ENCODE results near the gene STX4. TPM values are rescaled to one million over a fixed set of nuclear protein-coding genes. Genes with fewer than 3 reads are reported as not detected.

The STX4 gene
- total and polyA plus RNA-seq, 9 of the 15 experiments (the other 6 are each of a cell fraction or from before 2014, with no cell fraction given), result 3.2 to 48.0 (median 21.5) TPM

GRCh38 chr16:31072540-31073141, 39.3 kb downstream of the STX4 start:
- H3K4me2 ChIP-seq (ENCODE audit: insufficient read depth, low read length), result peak overlapping the region; percentile 97
- WGBS (ENCODE audit: insufficient coverage, low coverage, missing lambda C conversion rate), result under 1% methylated on average over 27 of the region's 27 CpGs
- ATAC-seq (peak; percentile 47), DNase-seq (ENCODE audit: extremely low read depth in 1 of 4, low spot score in 3 of 4) (peak; percentile 48 to 74 (median 56)), FAIRE-seq (peak; percentile 74)
- H3K9me3 ChIP-seq (replicated peaks; ENCODE audit: control insufficient read depth, insufficient read depth, low read depth, low read length), result no peaks in the 10 kb centered on the region
- TSS peak; percentile 66 for BruUV-seq (replicated peaks)
- ChIA-PET CTCF (ENCODE audit: low intra/inter-chr PET ratio) (no interaction called here), POLR2A (interaction anchor here (0.5 to 3.0 kb wide), 15 partner anchors 9 to 215 kb away, joined by 3 to 21 read pairs (median 3); partner anchors contain the start of genes FUS, HSD3B7 and STX4)
- intact Hi-C loops (cut with micrococcal nuclease) (loop anchor here (1.0 to 5.0 kb wide), 2 partner anchors 39 to 80 kb away; partner anchors contain the start of gene STX4), in situ Hi-C loops (cut with MboI) (no loop called here)
- H2AFZ ChIP-seq (ENCODE audit: low read depth, low read length), result peak overlapping the region; percentile 95
- peaks cover 20% of the 10 kb centered on the region for H3K36me3 ChIP-seq (ENCODE audit: control insufficient read depth, insufficient read depth, low read length)
- peaks cover 11 to 22% of the 10 kb centered on the region in 2 experiments; a peak in 4 of 5 replicates for H3K4me1 ChIP-seq (replicated peaks in 1 of 2; ENCODE audit: control insufficient read depth in 2 of 2, insufficient read depth in 2 of 2, low read length in 2 of 2)
- H3K9me1 ChIP-seq (ENCODE audit: control insufficient read depth, insufficient read depth, low read length), result no peaks in the 10 kb centered on the region
- H4K20me1 ChIP-seq (replicated peaks; ENCODE audit: control insufficient read depth, insufficient read depth, low read length), result no peaks in the 10 kb centered on the region; the same call in 1 of the 2 replicates
- peaks cover 68% of the 10 kb centered on the region for H3K79me2 ChIP-seq (ENCODE audit: control insufficient read depth, insufficient read depth, low read length)
- peak overlapping the region; percentile 79 for H3K4me3 ChIP-seq
- no peaks in the 10 kb centered on the region for H3K27me3 ChIP-seq (ENCODE audit: control insufficient read depth in 2 of 2, insufficient read depth in 2 of 2, low read length in 2 of 2)
- H3K9ac ChIP-seq (ENCODE audit: insufficient read depth in 1 of 2, low read depth in 2 of 2, low read length in 2 of 2), result peak overlapping the region; percentile 86 to 94
- H3K27ac ChIP-seq (ENCODE audit: extremely low read depth, low read depth, low read length), result peak overlapping the region; percentile 88
- TF ChIP-seq SREBF1 (IDR thresholded peaks at IDR 0.05; ENCODE audit: borderline replicate concordance, low read depth, low read length) (no peak), CREM (IDR thresholded peaks at IDR 0.05; ENCODE audit: low read depth) (peak; percentile 82), PHF21A (IDR thresholded peaks at IDR 0.05; ENCODE audit: borderline replicate concordance, low read depth) (no peak), RBM14 (IDR thresholded peaks at IDR 0.05; ENCODE audit: borderline replicate concordance, insufficient read depth, low read depth, low read length) (no peak), BDP1 (IDR thresholded peaks at IDR 0.05; ENCODE audit: insufficient read depth, insufficient read length) (no peak), SIRT6 (IDR thresholded peaks at IDR 0.05; ENCODE audit: low read depth, low read length) (no peak), HDAC1 (IDR thresholded peaks at IDR 0.05) (0 out of 4 replicates have a peak, but pooled peaks of 1 of the 2 experiments have one; percentile 81), CREB1 (IDR thresholded peaks at IDR 0.05) (no peak; the same call in none of the 2 replicates), CREB1 (CRISPR knock-in tag; IDR thresholded peaks at IDR 0.05) (peak; percentile 47), SP1 (CRISPR knock-in tag; IDR thresholded peaks at IDR 0.05) (0 out of 2 replicates have a peak, but pooled peaks have one; percentile 1), GATA2 (CRISPR knock-in tag; IDR thresholded peaks at IDR 0.05) (0 out of 2 replicates have a peak, but pooled peaks have one; percentile 15), CHAMP1 (IDR thresholded peaks at IDR 0.05) (0 out of 2 replicates have a peak, but pooled peaks have one; percentile 26), ZBTB2 (IDR thresholded peaks at IDR 0.05) (0 out of 2 replicates have a peak, but pooled peaks have one; percentile 16), RBM22 (IDR thresholded peaks at IDR 0.05; ENCODE audit: low read depth, low read length, poor library complexity, severe bottlenecking) (no peak)
- TF ChIP-seq, protein P1, sequence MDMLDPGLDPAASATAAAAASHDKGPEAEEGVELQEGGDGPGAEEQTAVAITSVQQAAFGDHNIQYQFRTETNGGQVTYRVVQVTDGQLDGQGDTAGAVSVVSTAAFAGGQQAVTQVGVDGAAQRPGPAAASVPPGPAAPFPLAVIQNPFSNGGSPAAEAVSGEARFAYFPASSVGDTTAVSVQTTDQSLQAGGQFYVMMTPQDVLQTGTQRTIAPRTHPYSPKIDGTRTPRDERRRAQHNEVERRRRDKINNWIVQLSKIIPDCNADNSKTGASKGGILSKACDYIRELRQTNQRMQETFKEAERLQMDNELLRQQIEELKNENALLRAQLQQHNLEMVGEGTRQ (CRISPR knock-in tag; IDR thresholded peaks at IDR 0.05), result no peak

Measured in K562 (cell line).